ENCODE measurements around the gene EIF4E1B.

Gene EIF4E1B

DNA sequence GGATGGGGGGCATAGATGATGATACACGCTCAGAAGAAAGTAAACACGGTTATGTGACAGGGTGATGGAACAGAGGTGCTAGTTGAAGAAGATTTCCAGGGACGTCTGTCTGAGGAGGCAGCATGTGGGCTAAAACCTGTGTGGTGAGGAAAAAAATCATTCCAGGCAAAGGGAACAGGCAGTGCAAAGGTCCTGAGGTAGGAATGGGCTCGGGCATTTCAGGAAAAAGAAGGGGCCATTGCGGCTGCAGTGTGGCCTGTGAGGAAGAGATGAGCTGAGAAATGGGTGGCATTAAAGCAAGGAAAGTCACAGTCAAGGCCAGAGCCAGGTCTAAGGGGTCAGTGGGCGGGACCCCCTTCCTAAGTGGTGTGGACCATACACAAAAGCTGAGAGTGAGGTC, 35.0 kb downstream of the EIF4E1B start:
- DNase-seq: no peak

DNA sequence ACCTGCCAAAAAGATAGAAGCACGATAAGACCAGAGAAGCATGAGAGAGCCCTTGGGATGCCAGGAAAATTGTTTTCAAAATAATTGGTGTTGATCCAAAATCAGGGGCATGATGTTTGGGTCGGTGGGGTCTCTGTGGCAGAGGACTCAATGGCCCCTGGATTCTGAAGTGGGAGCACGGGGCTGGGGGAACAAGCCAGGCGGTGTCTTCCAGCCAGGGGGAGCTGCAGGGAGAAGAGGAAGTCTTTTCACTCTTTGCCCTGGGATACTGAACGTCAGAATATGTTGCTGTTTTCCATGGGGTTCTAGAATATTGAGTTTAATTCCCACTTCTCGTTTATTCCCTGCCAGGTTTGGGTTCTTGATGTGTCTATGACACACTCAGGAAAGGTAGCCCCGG, 37.2 kb downstream of the EIF4E1B start:
- no peak for DNase-seq

DNA sequence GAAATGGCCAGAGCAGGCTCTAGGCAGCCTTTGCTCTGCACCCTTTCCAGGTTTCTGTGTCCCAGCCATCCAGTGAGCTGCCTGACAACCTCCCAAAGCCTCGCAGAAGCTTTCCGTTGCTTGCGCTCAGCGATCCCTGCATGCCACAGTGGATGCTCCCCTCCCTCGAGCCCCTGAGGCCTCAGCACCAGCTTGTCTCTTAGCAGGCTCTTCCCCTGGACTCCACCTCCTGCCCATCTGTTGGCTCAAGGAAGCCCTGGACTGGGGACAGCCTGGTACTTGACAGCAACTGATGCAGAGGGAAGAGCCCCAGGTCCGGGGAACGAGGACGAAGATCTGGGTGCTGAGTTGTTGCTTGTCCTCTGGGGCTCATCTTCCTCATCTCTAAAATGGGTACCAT, 40.0 kb downstream of the EIF4E1B start:
- DNase-seq: no peak

DNA sequence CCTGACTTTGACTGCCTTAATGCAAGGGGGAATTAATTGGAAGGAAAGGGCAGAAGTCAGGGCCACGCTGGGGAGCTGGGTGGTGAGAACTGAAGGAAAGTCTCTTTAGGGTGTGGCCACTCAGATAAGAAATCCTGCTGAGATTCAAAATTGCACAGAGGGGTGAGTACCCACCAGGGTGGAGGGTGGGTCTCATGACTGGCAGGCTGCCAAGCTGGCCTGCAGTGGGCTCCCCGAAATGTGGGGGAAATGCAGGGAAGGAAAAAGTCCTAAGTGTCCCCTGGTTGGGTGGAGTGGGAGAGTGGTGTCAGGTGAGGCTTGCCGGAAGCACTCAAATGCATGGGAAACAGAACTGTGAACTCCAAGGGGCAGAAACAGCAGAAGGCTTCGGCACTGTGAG, 40.9 kb downstream of the EIF4E1B start:
- DNase-seq: no peak

DNA sequence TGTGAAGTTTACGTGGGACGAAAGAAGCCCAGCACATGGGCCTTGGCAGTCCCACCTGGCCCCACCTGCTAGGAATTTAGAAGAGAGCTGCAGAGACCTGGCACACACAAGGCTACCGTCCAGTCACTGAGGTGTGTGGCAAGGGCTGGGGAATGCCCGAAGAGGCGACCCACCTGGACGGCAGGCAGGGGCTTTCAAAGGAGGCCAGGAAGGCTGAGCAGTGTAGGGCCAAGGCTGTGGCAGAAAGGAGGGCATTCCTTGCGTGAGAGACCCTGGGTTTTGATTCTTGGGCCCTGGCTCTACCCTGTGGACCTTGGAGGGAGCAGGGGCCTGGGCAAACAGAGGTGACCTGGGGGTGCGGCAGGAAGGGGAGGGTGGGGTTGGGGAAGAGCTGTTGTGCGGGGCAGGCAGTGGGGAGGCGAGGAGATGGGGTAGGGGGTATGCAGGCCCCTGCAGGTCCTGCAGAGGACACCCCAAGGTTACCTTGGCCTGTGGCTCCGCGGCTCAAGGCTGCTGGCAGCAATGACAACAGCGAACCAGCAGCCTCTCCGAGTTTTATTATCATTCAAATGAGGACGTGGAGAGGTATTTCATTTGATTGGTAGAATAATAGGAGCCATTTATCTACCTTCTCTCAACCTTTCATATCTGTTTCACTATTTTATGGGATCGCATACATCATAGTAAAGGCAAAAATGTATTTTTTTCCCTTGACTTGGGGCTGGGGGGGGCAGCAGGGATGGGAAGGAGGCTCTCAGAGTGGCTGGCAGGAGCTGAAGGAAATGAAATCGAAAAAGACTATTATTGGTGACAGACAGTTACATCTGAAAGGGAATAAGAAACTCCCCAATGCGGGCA, 41.6 kb downstream of the EIF4E1B start:
- no peak for DNase-seq

DNA sequence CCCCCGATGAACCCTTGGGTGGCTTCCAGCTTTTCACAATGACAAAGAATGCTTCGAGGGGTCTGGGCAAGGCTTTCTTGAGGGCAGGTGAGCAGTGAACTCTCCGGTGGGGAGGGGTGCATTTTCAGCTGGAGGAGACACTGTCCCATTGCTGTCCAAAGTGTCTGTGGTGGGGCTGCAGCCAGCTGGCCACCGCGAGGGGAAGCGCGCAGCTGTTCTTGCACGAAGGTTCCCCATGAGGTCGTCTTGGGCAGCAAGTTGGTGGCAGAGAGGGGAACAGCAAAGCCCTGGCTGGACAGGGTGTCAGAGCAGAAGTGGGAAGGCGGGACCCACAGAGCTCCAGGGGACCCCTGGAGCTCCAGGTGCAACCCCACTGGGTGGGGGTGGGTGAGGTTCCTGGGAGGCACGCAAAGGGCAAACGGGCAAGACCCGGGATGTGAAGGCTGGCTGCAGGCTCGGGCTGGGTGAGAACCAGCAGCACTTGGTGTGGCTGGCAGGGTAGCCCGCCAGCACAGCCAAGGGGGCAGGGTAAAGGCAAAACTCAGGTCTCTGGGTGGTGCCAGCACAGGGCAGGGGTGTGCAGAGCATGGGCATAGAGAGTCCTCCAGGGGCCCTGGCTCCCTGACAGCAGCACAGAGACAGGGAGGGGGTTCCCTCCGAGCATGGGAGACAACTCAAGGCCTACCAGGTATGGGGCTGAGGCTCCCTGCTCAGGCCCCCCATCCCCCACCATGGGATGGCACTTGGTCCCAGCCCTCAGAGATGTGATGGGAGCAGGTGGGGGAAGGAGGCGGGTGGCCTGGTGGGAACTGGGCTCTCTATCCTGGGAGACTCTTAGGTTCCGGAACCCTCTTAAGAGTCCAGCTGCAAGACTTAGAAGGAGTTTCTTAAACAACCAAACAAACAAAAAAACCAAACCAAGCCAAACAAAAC, 43.4 kb downstream of the EIF4E1B start:
- DNase-seq: no peak

DNA sequence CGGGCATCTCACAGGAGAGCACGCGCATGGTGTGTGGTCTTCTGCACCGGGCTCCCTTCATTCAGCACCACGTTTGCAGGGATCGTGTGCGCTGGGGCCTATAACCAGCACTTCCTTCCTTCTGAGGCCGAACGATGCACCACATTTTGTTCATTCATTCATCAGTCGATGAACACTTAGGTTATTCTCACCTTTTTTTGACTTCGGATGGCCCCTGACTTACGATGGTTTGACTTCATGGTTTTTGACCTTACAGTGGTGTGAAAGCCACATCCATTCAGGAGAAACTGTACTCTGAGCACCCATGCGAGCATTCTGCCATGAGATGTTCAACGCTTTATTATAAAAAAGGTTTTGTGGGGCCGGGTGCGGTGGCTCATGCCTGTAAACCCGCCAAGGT, 44.3 kb downstream of the EIF4E1B start:
- no peak for DNase-seq

DNA sequence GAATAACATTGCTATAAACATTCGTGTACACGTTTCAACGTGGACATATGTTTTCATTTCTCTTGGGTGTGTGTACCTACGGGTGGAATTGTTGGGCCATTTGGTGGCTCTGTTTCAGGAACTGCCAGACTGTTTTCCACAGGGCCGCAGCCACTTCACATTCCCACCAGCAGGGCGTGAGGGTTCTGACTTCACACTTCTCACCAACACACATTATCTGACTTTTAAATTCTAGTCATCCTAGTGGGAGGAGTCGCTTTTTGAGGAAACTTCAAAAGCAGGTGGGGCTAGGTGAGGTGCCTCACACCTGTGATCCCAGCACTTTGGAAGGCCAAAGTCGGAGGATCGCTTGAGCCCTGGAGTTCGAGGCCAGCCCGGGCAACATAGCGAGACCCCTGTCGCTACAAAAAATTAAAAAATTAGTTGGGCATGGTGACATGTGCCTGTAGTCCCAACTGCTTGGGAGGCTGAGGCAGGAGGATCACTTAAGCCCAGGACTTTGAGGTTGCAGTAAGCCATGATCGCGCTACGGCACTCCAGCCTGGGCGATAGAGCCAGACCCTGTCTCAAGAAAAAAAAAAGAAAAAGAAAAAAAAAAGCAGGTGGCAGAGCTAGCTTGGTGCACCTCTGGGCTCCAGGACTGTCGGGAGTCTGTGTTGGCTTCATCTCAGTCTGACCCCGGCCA, 45.3 kb downstream of the EIF4E1B start:
- no peak for DNase-seq

DNA sequence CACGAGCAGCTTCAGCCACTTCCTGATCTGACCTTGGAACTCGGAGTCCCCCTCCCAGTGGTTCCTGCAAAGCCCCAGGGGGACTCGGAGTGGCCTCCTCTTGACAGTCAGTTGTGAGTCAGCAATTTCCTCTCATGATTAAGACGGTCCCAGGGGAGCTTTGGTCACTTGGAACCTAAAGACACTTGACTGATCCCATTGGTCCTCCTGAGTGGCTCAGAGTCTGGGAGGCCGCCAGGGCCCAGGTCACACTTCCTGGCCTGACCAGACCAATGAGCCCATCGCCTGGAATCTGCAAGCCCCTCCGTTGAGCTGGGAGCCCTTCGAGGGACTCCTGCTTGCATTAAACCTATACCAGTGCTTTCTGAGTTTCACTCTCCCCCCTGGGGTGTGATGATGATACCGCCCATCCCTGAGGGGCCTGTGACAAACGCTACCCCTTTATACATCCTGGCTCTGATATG, 45.9 kb downstream of the EIF4E1B start:
- no peak for DNase-seq

DNA sequence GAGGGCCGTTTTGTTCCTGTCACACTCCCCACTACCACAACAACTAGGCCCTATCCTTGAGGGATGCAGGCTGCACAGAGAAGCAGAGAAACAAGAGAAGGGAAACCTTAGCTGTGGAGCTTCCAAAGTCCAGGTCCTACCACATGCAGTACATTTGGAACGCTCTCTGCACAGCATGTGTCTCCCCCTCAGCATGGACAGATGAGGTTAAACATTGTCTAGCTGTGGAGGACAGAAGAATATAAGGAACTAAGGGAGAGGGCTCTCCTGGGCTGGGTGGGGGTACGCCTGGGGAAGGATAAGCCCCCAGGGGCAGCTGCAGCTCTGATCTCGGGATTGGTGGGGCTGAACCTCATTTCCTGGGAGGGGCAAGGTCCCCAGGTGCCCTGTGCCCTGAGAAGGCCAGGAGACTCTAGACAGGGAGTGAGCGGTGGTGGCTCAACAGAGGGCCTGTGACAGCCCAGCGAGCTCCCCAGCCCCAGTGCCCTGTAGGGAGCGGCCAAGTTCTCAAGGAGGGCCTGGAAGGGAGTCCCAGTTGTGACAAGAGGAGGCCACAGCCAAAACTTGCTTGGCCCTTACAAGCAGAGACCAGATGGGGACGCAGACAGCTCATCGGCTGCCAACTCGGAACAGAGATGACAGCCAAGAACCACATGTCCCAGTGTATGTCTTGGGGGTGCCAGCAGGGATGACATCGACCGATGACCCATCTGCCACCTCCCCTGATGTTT, 46.9 kb downstream of the EIF4E1B start:
- no peak for DNase-seq

DNA sequence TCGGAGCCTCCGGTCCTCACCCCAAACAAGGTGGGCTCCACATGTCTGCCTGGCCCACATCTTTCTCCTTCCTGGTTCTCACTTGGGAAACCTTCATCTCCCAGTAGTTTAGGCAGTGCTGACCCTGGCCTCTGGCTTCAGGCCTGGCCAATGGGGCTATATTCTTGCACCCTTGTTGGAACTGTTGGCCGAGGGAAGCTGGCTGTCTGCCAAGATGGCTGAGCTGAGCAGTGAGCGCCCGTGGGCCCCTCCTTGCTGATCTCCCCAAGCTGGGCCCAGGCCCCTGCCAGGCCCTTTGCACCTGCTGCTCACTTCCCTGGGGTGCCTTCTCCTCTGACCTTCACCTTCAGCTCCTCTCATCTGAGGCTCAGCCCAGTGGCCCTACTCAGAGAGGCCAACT, 48.1 kb downstream of the EIF4E1B start:
- no peak for DNase-seq

DNA sequence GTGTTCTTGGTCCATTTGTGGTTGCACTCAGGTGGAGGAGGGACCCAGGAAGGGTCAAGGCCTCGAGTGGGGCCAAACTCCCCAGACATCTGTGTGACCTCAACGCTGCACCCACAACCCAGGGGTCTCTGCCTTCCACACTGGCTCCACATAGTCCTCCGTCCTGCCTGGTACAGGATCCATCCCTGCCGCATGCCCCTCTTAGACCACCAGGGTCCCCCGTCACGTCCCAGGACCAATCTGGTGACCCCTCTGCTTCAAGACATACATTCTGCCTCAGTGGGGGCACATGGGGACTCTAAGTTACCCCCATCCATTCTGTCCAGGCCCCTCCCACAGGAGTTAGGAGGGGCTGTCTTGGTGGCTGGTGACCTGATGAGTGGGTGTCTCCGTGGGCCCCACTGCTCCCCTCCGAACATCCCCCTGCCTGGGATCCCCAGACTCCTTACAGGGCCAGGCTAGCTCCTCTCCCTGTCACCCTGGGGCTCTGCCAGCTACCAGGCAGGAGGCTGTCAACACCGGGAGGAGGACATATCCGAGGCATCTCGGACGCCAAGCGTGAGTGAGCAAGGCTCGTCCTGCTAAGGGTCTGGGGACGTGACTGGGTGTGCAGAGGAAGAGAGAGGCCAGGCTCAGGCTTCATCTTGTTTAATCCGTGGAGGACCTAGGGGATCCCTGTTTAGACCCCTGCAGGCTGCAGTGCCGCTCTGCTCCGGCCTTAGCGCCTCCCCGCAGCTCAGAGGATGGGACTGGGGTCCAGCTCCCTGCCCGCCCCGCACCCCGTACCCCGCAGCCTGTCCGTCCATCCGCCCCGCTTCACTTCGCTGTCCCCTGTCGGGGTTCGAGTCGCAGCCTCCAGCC, 49.1 kb downstream of the EIF4E1B start:
- no peak for DNase-seq

DNA sequence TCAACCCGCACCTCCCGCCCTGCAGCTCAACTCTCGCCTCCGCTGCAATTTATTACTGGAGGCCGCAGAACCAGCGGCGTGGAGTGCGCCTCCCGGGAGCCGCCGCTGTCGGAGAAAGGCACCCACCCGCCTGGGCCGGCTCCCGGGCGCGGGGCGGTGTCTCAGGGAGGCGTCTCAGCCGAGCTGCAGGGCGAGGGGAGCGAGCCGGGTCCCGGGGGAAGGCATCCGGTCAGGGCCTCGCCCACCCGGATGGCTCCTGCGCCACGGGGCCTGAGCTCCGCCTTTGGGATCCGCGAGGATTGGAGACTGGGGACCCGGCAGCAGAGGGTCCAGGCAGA, 49.7 kb downstream of the EIF4E1B start:
- no peak for DNase-seq

DNA sequence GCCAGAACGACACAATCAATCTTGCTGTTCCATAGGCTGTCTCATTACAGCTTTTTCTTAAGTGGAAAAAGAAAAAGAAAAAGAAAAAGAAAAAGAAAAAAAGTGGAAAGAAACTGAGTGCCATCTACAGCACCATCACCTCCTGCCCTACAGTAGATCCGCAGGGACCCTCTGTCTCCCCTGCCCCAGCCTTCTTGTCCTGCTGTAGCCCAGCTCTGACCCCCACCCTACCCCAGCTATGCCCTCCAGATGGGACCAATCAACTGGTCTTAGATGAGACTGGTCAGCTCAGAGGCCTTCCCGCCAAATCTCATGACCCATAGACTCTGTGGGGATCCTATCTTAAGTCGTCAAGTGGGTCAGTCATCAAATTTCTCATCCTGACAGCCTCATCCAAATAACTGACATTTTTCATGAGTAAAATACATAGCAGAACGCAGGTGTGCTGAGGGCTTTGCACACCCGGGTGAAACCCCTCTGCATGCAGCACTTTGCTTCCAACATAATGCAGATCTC, 51.6 kb downstream of the EIF4E1B start:
- no peak for DNase-seq

DNA sequence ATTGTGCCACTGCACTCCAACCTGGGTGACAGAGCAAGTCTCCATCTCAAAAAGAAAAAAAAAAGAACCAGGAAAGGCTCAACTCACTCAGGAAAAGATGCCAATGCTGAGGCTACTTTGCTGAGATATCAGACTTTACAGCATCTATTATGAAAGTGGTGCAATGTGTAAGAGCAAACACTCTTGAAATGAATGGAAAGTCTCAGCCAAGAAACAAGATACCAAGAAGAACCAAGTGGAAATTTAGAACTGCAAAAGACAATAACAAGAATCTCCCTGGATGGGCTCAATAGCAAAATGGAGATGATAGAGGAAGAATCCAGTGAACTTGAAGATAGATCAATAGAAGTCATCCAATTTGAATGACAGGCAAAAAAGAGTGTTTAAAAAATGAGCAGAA, 54.5 kb downstream of the EIF4E1B start:
- no peak for DNase-seq

DNA sequence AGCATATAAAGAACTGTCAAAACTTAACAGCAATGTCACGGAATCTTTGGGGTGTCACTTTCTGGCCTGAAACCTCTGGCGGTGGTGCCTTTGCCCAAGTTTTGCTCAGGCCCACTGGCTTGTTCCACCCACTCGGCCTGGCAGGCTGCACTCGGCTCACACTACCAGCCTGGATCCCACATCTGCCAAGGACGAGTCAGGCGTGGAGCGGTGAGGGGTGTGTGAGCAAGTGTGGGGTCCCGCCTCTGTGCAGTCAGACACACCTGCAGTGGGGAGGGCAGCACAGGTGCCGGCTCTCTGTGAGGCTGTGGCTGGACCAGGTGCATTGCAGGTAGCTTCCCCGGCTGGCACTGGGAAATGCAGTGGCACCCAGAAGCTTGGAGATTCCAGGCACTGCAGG, 56.8 kb downstream of the EIF4E1B start:
- DNase-seq: no peak

DNA sequence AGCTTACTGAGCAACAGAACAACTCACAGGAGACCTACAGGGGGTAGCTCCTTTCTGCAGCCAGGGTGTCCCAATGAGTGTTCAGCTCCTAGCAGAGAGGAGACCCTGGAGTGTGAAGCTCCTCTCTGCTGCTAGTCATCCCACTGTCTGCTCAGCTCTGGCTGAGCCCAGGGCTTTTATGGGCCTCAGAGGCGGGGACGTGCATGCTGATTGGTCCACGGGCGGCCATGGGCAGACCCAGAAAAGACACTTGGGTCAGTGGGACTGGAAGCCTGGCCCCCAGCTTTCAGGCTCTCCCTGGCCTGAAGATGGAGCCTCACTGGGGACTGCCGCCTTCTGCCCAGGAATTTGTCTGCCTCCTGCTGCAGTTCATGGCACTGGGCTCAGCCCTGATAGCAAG, 57.4 kb downstream of the EIF4E1B start:
- no peak for DNase-seq

DNA sequence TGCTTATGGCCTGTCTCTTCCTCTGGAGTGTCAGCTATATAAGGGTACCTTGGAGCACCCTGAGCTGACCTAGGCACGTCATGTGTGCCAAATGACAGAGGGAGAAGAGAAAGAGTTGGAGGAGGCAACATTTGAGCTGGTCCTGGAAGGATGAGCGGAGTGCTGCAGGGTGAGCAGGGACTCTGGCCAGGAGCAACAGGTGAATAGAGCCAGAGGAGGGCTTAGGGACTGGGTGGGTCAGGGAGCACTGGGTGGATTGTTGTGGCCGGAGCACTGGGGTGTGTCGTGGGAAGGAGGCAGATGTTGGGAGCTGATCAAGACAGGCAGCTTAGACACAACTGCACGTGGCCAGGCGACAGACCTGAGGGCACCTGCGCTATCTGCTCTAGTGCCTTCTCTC, 60.4 kb downstream of the EIF4E1B start:
- no peak for DNase-seq

DNA sequence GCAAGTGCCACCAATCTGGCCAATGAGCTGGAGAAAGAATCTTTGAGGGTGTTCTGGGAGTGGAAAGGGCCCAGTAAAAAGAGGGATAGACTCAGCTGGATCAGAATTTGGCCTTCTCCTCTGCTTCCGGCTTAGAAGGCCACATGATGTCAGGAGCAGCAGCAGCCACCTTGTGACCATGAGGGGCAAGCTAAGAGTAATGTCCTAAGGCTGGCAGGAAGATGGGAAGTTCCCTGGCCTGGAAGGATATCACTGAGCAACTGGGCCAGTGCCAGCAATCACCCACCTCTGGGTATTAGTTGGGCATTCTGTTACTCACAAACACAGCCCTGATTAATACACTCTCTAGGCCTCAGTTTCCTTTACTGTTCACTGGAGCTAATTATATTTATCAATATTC, 61.0 kb downstream of the EIF4E1B start:
- no peak for DNase-seq

DNA sequence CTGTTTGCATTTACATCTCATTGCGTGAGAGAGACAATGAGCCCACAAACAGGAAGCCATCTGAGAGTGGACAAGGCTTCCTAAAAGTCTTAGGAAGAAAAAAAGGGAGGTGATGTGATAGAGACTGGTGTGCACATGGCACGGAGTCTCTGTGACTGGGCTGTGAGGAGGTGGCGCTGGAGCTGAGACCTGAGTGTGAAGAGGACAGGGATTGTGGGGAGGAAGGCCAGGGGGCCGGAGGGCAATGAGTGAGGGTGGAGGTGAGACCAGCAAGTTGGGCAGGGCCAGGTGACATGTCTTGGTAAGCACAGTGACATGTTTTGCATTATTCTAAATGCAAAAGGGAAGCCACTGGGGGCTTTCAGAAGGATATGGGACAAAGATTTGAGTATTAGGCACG, 61.9 kb downstream of the EIF4E1B start:
- DNase-seq: no peak

DNA sequence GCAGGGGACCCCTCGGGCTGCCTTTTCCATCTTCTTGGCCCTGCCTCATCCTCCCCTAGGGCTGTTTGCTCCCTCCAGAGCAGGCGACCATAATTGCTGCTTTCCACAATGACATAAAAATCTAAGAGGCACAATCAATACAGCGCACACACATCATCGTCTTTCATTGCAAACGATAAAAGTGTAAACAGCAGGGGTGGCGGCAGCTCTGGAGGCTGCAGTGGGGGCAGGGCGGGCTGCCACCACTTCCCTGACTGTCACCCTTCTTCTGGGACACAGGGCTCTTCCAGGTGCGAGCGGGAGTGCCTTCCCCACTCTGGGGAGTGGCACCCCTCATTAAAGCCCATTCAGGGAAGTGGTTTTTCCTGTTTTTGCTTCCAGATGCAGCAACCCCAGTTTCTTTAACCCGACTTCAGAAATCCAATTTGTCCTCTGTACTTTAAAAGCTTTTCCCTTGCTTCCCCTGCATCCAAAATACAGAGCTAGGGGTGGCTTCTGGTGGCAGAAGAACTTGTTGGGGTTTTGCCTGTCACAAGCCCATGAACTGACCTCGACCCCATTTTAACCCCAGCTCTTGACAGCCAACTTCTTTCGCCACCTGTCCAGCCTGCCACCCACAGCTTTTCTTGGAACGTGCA, 62.5 kb downstream of the EIF4E1B start:
- no peak for DNase-seq
